ENCODE results near the gene MRPL40.
A peak's percentile ranks its signal among the peaks of the same experiment; 100 is the strongest.
"Not testable (repeated sequence)": the region's sequence is repeated elsewhere in the genome, so short reads cannot be mapped to it uniquely, and the experiment has no call there.

The MRPL40 gene

GRCh38 chr22:19440411-19441195 lies 8.3 kb downstream of the MRPL40 start:
- DNase-seq (ENCODE audit: low spot score): no peak

- DNase-seq (ENCODE audit: low spot score): no peak
Observed at GRCh38 chr22:19442166-19442565, 9.8 kb downstream of the MRPL40 start.

- no peak for DNase-seq (ENCODE audit: low spot score)
Observed at GRCh38 chr22:19443544-19444211, 11.3 kb downstream of the MRPL40 start.

- not testable (repeated sequence) for DNase-seq (ENCODE audit: low spot score)
Observed at GRCh38 chr22:19445279-19445982, 13.1 kb downstream of the MRPL40 start.

GRCh38 chr22:19446603-19447329 lies 14.4 kb downstream of the MRPL40 start:
- DNase-seq (ENCODE audit: low spot score): no peak

- DNase-seq (ENCODE audit: low spot score): peak; percentile 97
Observed at GRCh38 chr22:19447330-19448075, 15.2 kb downstream of the MRPL40 start, which contains the start of gene C22orf39. C22orf39 (minus strand) TSS chr22:19447711; CDS start chr22:19447688, 23 bp downstream.

- peak; percentile 93 for DNase-seq (ENCODE audit: low spot score)
Observed at GRCh38 chr22:19448076-19448607, 15.8 kb downstream of the MRPL40 start.

GRCh38 chr22:19448739-19449421 lies 16.5 kb downstream of the MRPL40 start:
- DNase-seq (ENCODE audit: low spot score): no peak

GRCh38 chr22:19449422-19449767 lies 17.1 kb downstream of the MRPL40 start:
- DNase-seq (ENCODE audit: low spot score): no peak

- DNase-seq (ENCODE audit: low spot score): no peak
Observed at GRCh38 chr22:19450363-19451175, 18.2 kb downstream of the MRPL40 start.

- DNase-seq (ENCODE audit: low spot score): no peak
Observed at GRCh38 chr22:19451570-19451969, 19.2 kb downstream of the MRPL40 start.

- DNase-seq (ENCODE audit: low spot score): no peak
Observed at GRCh38 chr22:19453718-19454117, 21.4 kb downstream of the MRPL40 start.

GRCh38 chr22:19454156-19454555 lies 21.8 kb downstream of the MRPL40 start:
- DNase-seq (ENCODE audit: low spot score): no peak

- no peak for DNase-seq (ENCODE audit: low spot score)
Observed at GRCh38 chr22:19455033-19455432, 22.7 kb downstream of the MRPL40 start.

GRCh38 chr22:19455585-19456370 lies 23.4 kb downstream of the MRPL40 start:
- no peak for DNase-seq (ENCODE audit: low spot score)

GRCh38 chr22:19456541-19456940 lies 24.2 kb downstream of the MRPL40 start:
- no peak for DNase-seq (ENCODE audit: low spot score)

GRCh38 chr22:19457828-19458428 lies 25.6 kb downstream of the MRPL40 start:
- no peak for DNase-seq (ENCODE audit: low spot score)

GRCh38 chr22:19460036-19460435 lies 27.7 kb downstream of the MRPL40 start:
- DNase-seq (ENCODE audit: low spot score): no peak

All from germinal center (tissue), 1 donor.